CD14-positive monocyte (primary cell): ENCODE results near the gene CDKN1C. TPM values are rescaled to one million over a fixed set of nuclear protein-coding genes. Genes with fewer than 3 reads are reported as not detected.
A peak's percentile ranks its signal among the peaks of the same experiment; 100 is the strongest.

ENCODE experiments used
- DNase-seq, 3 donors: peaks; one replicate each; pipeline ENCODE4 v3.0.0-alpha.2; 2011 to 2022
- H2AFZ ChIP-seq: 2 replicates; pipeline ENCODE4 v1.6.0; 2012; ENCODE audit warnings: mild to moderate bottlenecking, low read depth, low read length, inconsistent platforms; ENCODE audit not compliant: insufficient read depth, poor library complexity, severe bottlenecking
- H3K27ac ChIP-seq, 2 donors: 1 replicate in 1 of 2; 2 replicates in 1 of 2; pipeline ENCODE4 v1.5.1; 2012 to 2013; ENCODE audit warnings: low read length in 2 of 2, control low read depth in 1 of 2, inconsistent platforms in 1 of 2, low read depth in 1 of 2, mild to moderate bottlenecking in 1 of 2
- H3K27me3 ChIP-seq, 2 donors: one replicate each; pipeline versions ENCODE4 v1.6.0 to v1.6.1; 2011 to 2013; ENCODE audit warnings: low read length in 2 of 2; ENCODE audit not compliant: control insufficient read depth in 2 of 2, insufficient read depth in 2 of 2
- H3K36me3 ChIP-seq, 2 donors: replicated peaks in 1 of 2; 1 replicate in 1 of 2; 2 replicates in 1 of 2; pipeline versions ENCODE4 v1.5.1 to v1.6.1; 2012 to 2013; ENCODE audit warnings: low read length in 2 of 2, control low read depth in 1 of 2, inconsistent platforms in 1 of 2, mild to moderate bottlenecking in 1 of 2; ENCODE audit not compliant: insufficient read depth in 2 of 2, control insufficient read depth in 1 of 2
- H3K4me1 ChIP-seq, 2 donors: 1 replicate in 1 of 2; 2 replicates in 1 of 2; pipeline versions ENCODE4 v1.5.1 to v1.6.1; 2012 to 2013; ENCODE audit warnings: low read length in 2 of 2, control low read depth in 1 of 2, inconsistent platforms in 1 of 2, mild to moderate bottlenecking in 1 of 2, moderate library complexity in 1 of 2; ENCODE audit not compliant: insufficient read depth in 2 of 2, control insufficient read depth in 1 of 2
- H3K4me2 ChIP-seq: replicated peaks from 2 replicates; pipeline ENCODE3; 2012; ENCODE audit warnings: low read length, moderate library complexity, mild to moderate bottlenecking; ENCODE audit not compliant: poor library complexity, severe bottlenecking; ENCODE audit errors: extremely low read depth
- H3K4me3 ChIP-seq, 3 experiments: fragments of 200-600 bp in 1 of 3; sonication (generic) in 1 of 3; replicated peaks in 1 of 3; 1 replicate in 2 of 3; 2 replicates in 1 of 3; pipeline ENCODE4 v1.5.1; 2011 to 2013; ENCODE audit warnings: low read length in 3 of 3, mild to moderate bottlenecking in 3 of 3, control low read depth in 2 of 3, low read depth in 2 of 3, inconsistent platforms in 1 of 3, moderate library complexity in 1 of 3
- H3K79me2 ChIP-seq: 2 replicates; pipeline ENCODE4 v1.6.0; 2012; ENCODE audit warnings: mild to moderate bottlenecking, control low read depth, inconsistent platforms, low read length, moderate library complexity; ENCODE audit not compliant: insufficient read depth
- H3K9ac ChIP-seq: 2 replicates; pipeline ENCODE4 v1.6.0; 2017; ENCODE audit warnings: low read length, mild to moderate bottlenecking; ENCODE audit not compliant: insufficient read depth, poor library complexity, severe bottlenecking
- H3K9me3 ChIP-seq, 2 donors: replicated peaks in 1 of 2; 1 replicate in 1 of 2; 2 replicates in 1 of 2; pipeline versions ENCODE4 v1.5.1 to v1.6.1; 2012 to 2013; ENCODE audit warnings: low read length in 2 of 2, control low read depth in 1 of 2; ENCODE audit not compliant: control insufficient read depth in 1 of 2, insufficient read depth in 1 of 2
- H4K20me1 ChIP-seq: 2 replicates; pipeline ENCODE4 v1.6.0; 2012; ENCODE audit warnings: mild to moderate bottlenecking, low read length, control low read depth, moderate library complexity; ENCODE audit not compliant: insufficient read depth
- H3K27ac Mint-ChIP-seq, 7 donors: one replicate each; pipeline ENCODE4 v1.8.0; 2020; ENCODE audit warnings: mild to moderate bottlenecking in 7 of 7, mixed read lengths in 7 of 7, moderate library complexity in 6 of 7, inconsistent platforms in 2 of 7
- H3K27me3 Mint-ChIP-seq, 3 donors: one replicate each; pipeline ENCODE4 v1.8.0; 2021 to 2022; ENCODE audit warnings: low read depth in 3 of 3, mild to moderate bottlenecking in 3 of 3, mixed read lengths in 3 of 3, moderate library complexity in 3 of 3, inconsistent platforms in 1 of 3
- H3K36me3 Mint-ChIP-seq, 2 donors: one replicate each; pipeline ENCODE4 v1.8.0; 2020; ENCODE audit warnings: mixed read lengths in 2 of 2, inconsistent platforms in 1 of 2, mild to moderate bottlenecking in 1 of 2
- H3K4me1 Mint-ChIP-seq: one replicate; pipeline ENCODE4 v1.8.0; 2020; ENCODE audit warnings: mild to moderate bottlenecking, mixed read lengths
- H3K4me3 Mint-ChIP-seq, 2 donors: one replicate each; pipeline ENCODE4 v1.8.0; 2020; ENCODE audit warnings: mild to moderate bottlenecking in 2 of 2, mixed read lengths in 2 of 2, moderate library complexity in 1 of 2
- H3K9me3 Mint-ChIP-seq, 7 donors: one replicate each; pipeline ENCODE4 v1.8.0; 2020 to 2022; ENCODE audit warnings: mixed read lengths in 7 of 7, mild to moderate bottlenecking in 6 of 7, moderate library complexity in 6 of 7, inconsistent platforms in 2 of 7
- CTCF ChIP-seq: fragments of 200-600 bp; IDR thresholded peaks from one replicate; pipeline ENCODE4 v1.8.0; 2022; ENCODE audit warnings: antibody characterized with exemption, mild to moderate bottlenecking
- WGBS: methylation state at CpG from one replicate; pipeline ENCODE4 v1.1.5; 2013; ENCODE audit warnings: missing lambda C conversion rate; ENCODE audit not compliant: insufficient coverage; 5-methylcytosine and 5-hydroxymethylcytosine counted together
- intact Hi-C, 2 donors: fragments of 100-400 bp; cut with micrococcal nuclease; formaldehyde crosslinking; loops; one replicate each; pipeline versions ENCODE4 v1.15.0 to v1.15.1; 2023
- polyA plus RNA-seq, 3 donors: library from polyadenylated mRNA; depleted of rRNA in 1 of 3; unstranded in 2 of 3; stranded (reverse) in 1 of 3; fragments of 300-500 nt in 2 of 3; fragments of >200 nt in 1 of 3; fragmentation: Illumina TruSeq in 2 of 3; gene quantifications; 1 replicate in 2 of 3; 2 replicates in 1 of 3; pipeline ENCODE4 v1.2.3, GENCODE V29; 2012 to 2021

CDKN1C gene
- polyA plus RNA-seq, 3 donors: 3.2 to 36.4 (median 4.7) TPM

GRCh38 chr11:2929531-2929949 lies 44.0 kb upstream of the CDKN1C start:
- H3K36me3 ChIP-seq: no peaks in the 10 kb centered on the region
- H3K36me3 Mint-ChIP-seq: peaks cover 4 to 12% of the 10 kb centered on the region in 2 donors
- H3K9me3 Mint-ChIP-seq: peaks cover 0 to 14% (median 7%) of the 10 kb centered on the region in 7 donors
- peak; percentile 79 to 93 (median 87) for DNase-seq
- H3K4me3 ChIP-seq: peak overlapping the region; percentile 38 to 73 (median 63)
- peak overlapping the region; percentile 61 to 92 for H3K27ac ChIP-seq
- peak overlapping the region; percentile 81 for H3K9ac ChIP-seq
- H4K20me1 ChIP-seq: peaks cover 17% of the 10 kb centered on the region
- no peak overlapping the region for H2AFZ ChIP-seq
- peak overlapping the region; percentile 92 to 97 (median 96) for H3K27ac Mint-ChIP-seq
- peak overlapping the region; percentile 85 for H3K4me2 ChIP-seq
- intact Hi-C loops: loop anchor here in 1 of 2 donors (2.0 kb wide), 1 partner anchor 31 kb away; no protein-coding TSS in a partner anchor
- H3K9me3 ChIP-seq: peaks cover 2 to 14% of the 10 kb centered on the region in 2 donors
- no peak for TF ChIP-seq CTCF
- peak overlapping the region; percentile 87 to 92 for H3K4me3 Mint-ChIP-seq
- peaks cover 50 to 66% of the 10 kb centered on the region in 2 donors for H3K4me1 ChIP-seq
- no peaks in the 10 kb centered on the region for H3K79me2 ChIP-seq
- peaks cover 41% of the 10 kb centered on the region for H3K4me1 Mint-ChIP-seq
- peaks cover 32 to 57% (median 40%) of the 10 kb centered on the region in 3 donors for H3K27me3 Mint-ChIP-seq
- WGBS: under 1% methylated on average over 48 of the region's 48 CpGs
- H3K27me3 ChIP-seq: peaks cover 8 to 32% of the 10 kb centered on the region in 2 donors

GRCh38 chr11:2928605-2929530 lies 43.3 kb upstream of the CDKN1C start, which contains the start of gene PHLDA2:
Gene PHLDA2 (minus strand): TSS chr11:2929420. CDS start chr11:2929364, 56 bp downstream.
- H3K27me3 ChIP-seq: peaks cover 8 to 32% of the 10 kb centered on the region in 2 donors
- peak within 1 kb of the TSS; percentile 89 to 92 for H3K4me3 Mint-ChIP-seq
- WGBS: under 1% methylated on average over 96 of the region's 113 CpGs
- H3K4me1 ChIP-seq: peaks cover 48 to 63% of the 10 kb centered on the region in 2 donors
- H3K9ac ChIP-seq: peak within 1 kb of the TSS; percentile 81
- H3K79me2 ChIP-seq: no peaks in the 10 kb centered on the region
- peaks cover 0 to 14% (median 7%) of the 10 kb centered on the region in 7 donors for H3K9me3 Mint-ChIP-seq
- intact Hi-C loops: loop anchor here in 1 of 2 donors (2.0 kb wide), 1 partner anchor 30 kb away; no protein-coding TSS in a partner anchor
- no peak for TF ChIP-seq CTCF
- H3K27ac Mint-ChIP-seq: peak within 1 kb of the TSS; percentile 92 to 97 (median 96)
- H2AFZ ChIP-seq: peak within 1 kb of the TSS; percentile 59
- peaks cover 39% of the 10 kb centered on the region for H3K4me1 Mint-ChIP-seq
- H4K20me1 ChIP-seq: peaks cover 17% of the 10 kb centered on the region
- H3K27ac ChIP-seq: peak within 1 kb of the TSS; percentile 61 to 92
- H3K36me3 ChIP-seq: no peaks in the 10 kb centered on the region
- DNase-seq: peak; percentile 70 to 85 (median 77)
- H3K27me3 Mint-ChIP-seq: peaks cover 32 to 62% (median 39%) of the 10 kb centered on the region in 3 donors
- H3K4me2 ChIP-seq: peak within 1 kb of the TSS; percentile 85
- H3K36me3 Mint-ChIP-seq: peaks cover 4 to 12% of the 10 kb centered on the region in 2 donors
- H3K4me3 ChIP-seq: peak within 1 kb of the TSS; percentile 50 to 76 (median 63)
- H3K9me3 ChIP-seq: peaks cover 2 to 14% of the 10 kb centered on the region in 2 donors
